RCC 7860 (cell line): ENCODE measurements around the gene KXD1.
"Not testable (repeated sequence)": the region's sequence is repeated elsewhere in the genome, so short reads cannot be mapped to it uniquely, and the experiment has no call there.

Experiments used
- DNase-seq: peaks from one replicate; pipeline ENCODE4 v3.0.0-alpha.2; 2015; ENCODE audit warnings: low spot score
- FAIRE-seq: peaks from 2 replicates; lab custom pipeline; 2012; peaks lifted over from hg19 to GRCh38; lab: Jason Lieb, UNC

The KXD1 gene

GRCh38 chr19:18557411-18558201, at the start of gene KXD1:
Gene KXD1, plus strand, starts transcription at chr19:18557870. Its CDS starts 4,187 bp downstream, at chr19:18562057.
- DNase-seq: peak; percentile 94
- peak; percentile 81 for FAIRE-seq

GRCh38 chr19:18508585-18508984, 49.1 kb upstream of the KXD1 start:
- FAIRE-seq (no peak), DNase-seq (no peak)

- FAIRE-seq (no peak), DNase-seq (no peak)
Measured at GRCh38 chr19:18510216-18510615, 47.5 kb upstream of the KXD1 start.

GRCh38 chr19:18513868-18514267, 43.8 kb upstream of the KXD1 start:
- DNase-seq: no peak
- FAIRE-seq: no peak

- DNase-seq (peak; percentile 16), FAIRE-seq (no peak)
Measured at GRCh38 chr19:18514800-18515682, 42.6 kb upstream of the KXD1 start.

GRCh38 chr19:18515959-18516358, 41.7 kb upstream of the KXD1 start:
- no peak for DNase-seq
- FAIRE-seq: no peak

GRCh38 chr19:18517606-18518005, 40.1 kb upstream of the KXD1 start:
- no peak for DNase-seq
- FAIRE-seq: no peak

GRCh38 chr19:18518639-18519038, 39.0 kb upstream of the KXD1 start:
- DNase-seq: no peak
- no peak for FAIRE-seq

- DNase-seq (peak; percentile 88), FAIRE-seq (peak; percentile 73)
Measured at GRCh38 chr19:18519962-18520847, 37.5 kb upstream of the KXD1 start.

GRCh38 chr19:18520848-18521691, 36.6 kb upstream of the KXD1 start:
- DNase-seq: no peak
- no peak for FAIRE-seq

- DNase-seq (no peak), FAIRE-seq (no peak)
Measured at GRCh38 chr19:18521692-18522123, 36.0 kb upstream of the KXD1 start, which contains the start of gene ELL. Gene ELL, minus strand, starts transcription at chr19:18522070. Its CDS starts 15 bp downstream, at chr19:18522055.

GRCh38 chr19:18522124-18522861, 35.4 kb upstream of the KXD1 start:
- DNase-seq (peak; percentile 100), FAIRE-seq (peak; percentile 91)

GRCh38 chr19:18522862-18523440, 34.7 kb upstream of the KXD1 start:
- not testable (repeated sequence) for DNase-seq, FAIRE-seq

GRCh38 chr19:18523841-18524240, 33.8 kb upstream of the KXD1 start:
- FAIRE-seq (no peak), DNase-seq (no peak)

- DNase-seq: no peak
- no peak for FAIRE-seq
Measured at GRCh38 chr19:18526316-18526715, 31.4 kb upstream of the KXD1 start.

- DNase-seq: no peak
- FAIRE-seq: no peak
Measured at GRCh38 chr19:18529782-18530181, 27.9 kb upstream of the KXD1 start.

- no peak for DNase-seq
- FAIRE-seq: no peak
Measured at GRCh38 chr19:18531485-18531884, 26.2 kb upstream of the KXD1 start.

GRCh38 chr19:18532168-18532890, 25.3 kb upstream of the KXD1 start:
- DNase-seq: no peak

More at GRCh38 chr19:18532168-18532890, 25.3 kb upstream of the KXD1 start:
- FAIRE-seq: no peak
